HUDEP-2 (cell line): ENCODE data around the gene RNF225.
A peak's percentile ranks its signal among the peaks of the same experiment; 100 is the strongest.
"Not testable (repeated sequence)": the region's sequence is repeated elsewhere in the genome, so short reads cannot be mapped to it uniquely, and the experiment has no call there.

Experiments
- DNase-seq, 76 experiments: peaks; one replicate each; lab custom pipeline; 2025; ENCODE audit not compliant: unreplicated experiment in 76 of 76; lab: John Stamatoyannopoulos, UW

The RNF225 gene

GRCh38 chr19:58395220-58395978 lies at the start of gene RNF225:
Gene RNF225 (plus strand): TSS chr19:58395656. CDS start chr19:58396090, 434 bp downstream.
- DNase-seq: peak in 16 of 76 experiments; percentile 27 to 46 (median 40)

GRCh38 chr19:58346961-58347929 lies 48.2 kb upstream of the RNF225 start:
- peak in 1 of 76 experiments; percentile 16 for DNase-seq

GRCh38 chr19:58348080-58348479 lies 47.4 kb upstream of the RNF225 start:
- not testable (repeated sequence) for DNase-seq

GRCh38 chr19:58349590-58349989 lies 45.9 kb upstream of the RNF225 start:
- DNase-seq: no peak

- no peak for DNase-seq
Measured at GRCh38 chr19:58350001-58350861, 45.2 kb upstream of the RNF225 start.

GRCh38 chr19:58350871-58351557 lies 44.4 kb upstream of the RNF225 start:
- no peak for DNase-seq

- no peak for DNase-seq
Measured at GRCh38 chr19:58351558-58351878, 43.9 kb upstream of the RNF225 start.

GRCh38 chr19:58351990-58352755 lies 43.3 kb upstream of the RNF225 start:
- no peak for DNase-seq

GRCh38 chr19:58352760-58353671 lies 42.4 kb upstream of the RNF225 start, which contains the start of gene A1BG:
Gene A1BG (minus strand): TSS chr19:58353492. CDS start chr19:58353437, 55 bp downstream.
- no peak for DNase-seq

GRCh38 chr19:58353717-58354477 lies 41.6 kb upstream of the RNF225 start:
- DNase-seq: no peak

- no peak for DNase-seq
Measured at GRCh38 chr19:58354478-58355030, 40.9 kb upstream of the RNF225 start.

- DNase-seq: no peak
Measured at GRCh38 chr19:58355215-58355796, 40.1 kb upstream of the RNF225 start.

- DNase-seq: no peak
Measured at GRCh38 chr19:58355908-58356765, 39.3 kb upstream of the RNF225 start.

GRCh38 chr19:58356766-58357480 lies 38.5 kb upstream of the RNF225 start:
- DNase-seq: no peak

GRCh38 chr19:58357481-58358145 lies 37.8 kb upstream of the RNF225 start:
- no peak for DNase-seq
